ENCODE results near the gene SYT14.

DNA sequence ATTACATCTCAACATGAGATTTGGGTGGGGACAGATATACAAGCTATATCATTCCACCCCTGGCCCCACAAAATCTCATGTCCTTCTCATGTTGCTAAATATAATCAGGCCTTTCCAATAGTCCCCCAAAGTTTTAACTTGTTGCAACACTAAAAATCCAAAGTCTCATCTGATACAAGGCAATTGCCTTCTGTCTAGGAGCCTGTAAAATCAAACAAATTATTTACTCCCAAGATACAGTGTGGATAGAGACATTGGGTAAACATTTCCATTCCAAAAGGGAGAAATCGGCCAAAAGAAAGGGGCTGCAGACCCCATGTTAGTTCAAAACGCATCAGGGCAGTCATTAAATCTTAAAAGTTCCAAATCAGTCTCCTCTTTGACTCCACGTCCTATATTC is 47.0 kb downstream of the SYT14 start:
- TF ChIP-seq, protein P1, sequence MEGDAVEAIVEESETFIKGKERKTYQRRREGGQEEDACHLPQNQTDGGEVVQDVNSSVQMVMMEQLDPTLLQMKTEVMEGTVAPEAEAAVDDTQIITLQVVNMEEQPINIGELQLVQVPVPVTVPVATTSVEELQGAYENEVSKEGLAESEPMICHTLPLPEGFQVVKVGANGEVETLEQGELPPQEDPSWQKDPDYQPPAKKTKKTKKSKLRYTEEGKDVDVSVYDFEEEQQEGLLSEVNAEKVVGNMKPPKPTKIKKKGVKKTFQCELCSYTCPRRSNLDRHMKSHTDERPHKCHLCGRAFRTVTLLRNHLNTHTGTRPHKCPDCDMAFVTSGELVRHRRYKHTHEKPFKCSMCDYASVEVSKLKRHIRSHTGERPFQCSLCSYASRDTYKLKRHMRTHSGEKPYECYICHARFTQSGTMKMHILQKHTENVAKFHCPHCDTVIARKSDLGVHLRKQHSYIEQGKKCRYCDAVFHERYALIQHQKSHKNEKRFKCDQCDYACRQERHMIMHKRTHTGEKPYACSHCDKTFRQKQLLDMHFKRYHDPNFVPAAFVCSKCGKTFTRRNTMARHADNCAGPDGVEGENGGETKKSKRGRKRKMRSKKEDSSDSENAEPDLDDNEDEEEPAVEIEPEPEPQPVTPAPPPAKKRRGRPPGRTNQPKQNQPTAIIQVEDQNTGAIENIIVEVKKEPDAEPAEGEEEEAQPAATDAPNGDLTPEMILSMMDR (IDR thresholded peaks at IDR 0.05), result no peak
- no peak for TF ChIP-seq EZH2 (IDR thresholded peaks at IDR 0.05)

Data from neural progenitor cell (in vitro differentiated cells).